IMR-90 (cell line): ENCODE measurements around the gene METTL22. TPM values are rescaled to one million over a fixed set of nuclear protein-coding genes. Genes with fewer than 3 reads are reported as not detected.

Experiments
- ATAC-seq: fragments of 200-7000 bp; cut with Tn5 transposase; 2 replicates; pipeline ENCODE4 v1.9.1; 2020; ENCODE audit warnings: low read depth, mild to moderate bottlenecking, moderate library complexity
- BruUV-seq: library from RNA; stranded (reverse); fragments of 400-500 nt; replicated peaks from 2 replicates; lab custom pipeline; 2021; lab: Mats Ljungman, UMichigan
- CTCF ChIA-PET: fragments of 300-600 bp; formaldehyde crosslinking; extraction: SDS; loops from one replicate; lab custom pipeline; 2021; ENCODE audit warnings: antibody characterized with exemption; lab: Yijun Ruan, JAX
- POLR2A ChIA-PET: fragments of 300-600 bp; sonication (Branson Sonifier 250); formaldehyde crosslinking; loops from one replicate; lab custom pipeline; 2022; ENCODE audit warnings: antibody characterized with exemption; ENCODE audit not compliant: unreplicated experiment; lab: Charles Lee
- DNase-seq: peaks from one replicate; pipeline ENCODE4 v3.0.0; 2013
- H2AFZ ChIP-seq: replicated peaks from 2 replicates; pipeline ENCODE3; 2013; ENCODE audit warnings: low read length, mild to moderate bottlenecking; ENCODE audit not compliant: poor library complexity
- H2AK5ac ChIP-seq: 2 replicates; pipeline ENCODE4 v1.6.1; 2013; ENCODE audit warnings: low read depth, low read length, inconsistent platforms
- H2AK9ac ChIP-seq: replicated peaks from 2 replicates; pipeline ENCODE3; 2013; ENCODE audit warnings: mild to moderate bottlenecking, low read depth, low read length, moderate library complexity; ENCODE audit not compliant: poor library complexity
- H2BK120ac ChIP-seq: 2 replicates; pipeline ENCODE4 v1.6.1; 2013; ENCODE audit warnings: low read depth, low read length, inconsistent platforms
- H2BK15ac ChIP-seq: 3 replicates; pipeline ENCODE4 v1.6.1; 2013; ENCODE audit warnings: low read depth, low read length, inconsistent platforms
- H2BK20ac ChIP-seq: 2 replicates; pipeline ENCODE4 v1.6.1; 2013; ENCODE audit warnings: low read depth, mild to moderate bottlenecking, inconsistent platforms, low read length, moderate library complexity
- H2BK5ac ChIP-seq: 2 replicates; pipeline ENCODE4 v1.6.1; 2013; ENCODE audit warnings: mild to moderate bottlenecking, low read depth, low read length, inconsistent platforms; ENCODE audit not compliant: poor library complexity, severe bottlenecking
- H3K14ac ChIP-seq: replicated peaks from 2 replicates; pipeline ENCODE4 v1.6.1; 2013; ENCODE audit warnings: low read depth, low read length, inconsistent platforms
- H3K18ac ChIP-seq: 2 replicates; pipeline ENCODE4 v1.6.1; 2013; ENCODE audit warnings: low read depth, low read length, control low read depth
- H3K23ac ChIP-seq: 2 replicates; pipeline ENCODE4 v1.6.1; 2013; ENCODE audit warnings: low read depth, low read length, inconsistent platforms
- H3K27ac ChIP-seq: 2 replicates; pipeline ENCODE4 v1.5.1; 2013; ENCODE audit warnings: mild to moderate bottlenecking, control low read depth, low read length; ENCODE audit not compliant: insufficient read depth
- H3K27me3 ChIP-seq: 2 replicates; pipeline ENCODE4 v1.6.1; 2013; ENCODE audit warnings: low read length; ENCODE audit not compliant: control insufficient read depth, insufficient read depth
- H3K36me3 ChIP-seq: 2 replicates; pipeline ENCODE4 v1.6.1; 2013; ENCODE audit warnings: low read length, mixed read lengths; ENCODE audit not compliant: control insufficient read depth, insufficient read depth
- H3K4ac ChIP-seq: 2 replicates; pipeline ENCODE4 v1.6.1; 2013; ENCODE audit warnings: low read depth, low read length, inconsistent platforms
- H3K4me1 ChIP-seq: 2 replicates; pipeline ENCODE4 v1.6.1; 2013; ENCODE audit warnings: low read length, mixed read lengths; ENCODE audit not compliant: control insufficient read depth, insufficient read depth
- H3K4me2 ChIP-seq: 2 replicates; pipeline ENCODE4 v1.6.1; 2013; ENCODE audit warnings: low read depth, mild to moderate bottlenecking, control low read depth, low read length, moderate library complexity
- H3K4me3 ChIP-seq: 2 replicates; pipeline ENCODE4 v1.5.1; 2013; ENCODE audit warnings: low read depth, mild to moderate bottlenecking, control low read depth, low read length, moderate library complexity; ENCODE audit not compliant: insufficient read depth
- H3K56ac ChIP-seq: 2 replicates; pipeline ENCODE4 v1.6.1; 2013; ENCODE audit warnings: low read length, inconsistent platforms; ENCODE audit not compliant: insufficient read depth; ENCODE audit errors: extremely low read depth
- H3K79me1 ChIP-seq, 2 experiments: 2 replicates each; pipeline ENCODE4 v1.6.1; 2013; ENCODE audit warnings: low read length in 2 of 2, inconsistent platforms in 1 of 2, low read depth in 1 of 2
- H3K9ac ChIP-seq: 2 replicates; pipeline ENCODE4 v1.6.1; 2013; ENCODE audit warnings: low read depth, low read length, control low read depth
- H3K9me1 ChIP-seq: 2 replicates; pipeline ENCODE4 v1.6.1; 2013; ENCODE audit warnings: low read length, inconsistent platforms; ENCODE audit not compliant: insufficient read depth
- H3K9me3 ChIP-seq: 2 replicates; pipeline ENCODE4 v1.6.1; 2013; ENCODE audit warnings: low read length; ENCODE audit not compliant: control insufficient read depth, insufficient read depth
- H4K20me1 ChIP-seq: 2 replicates; pipeline ENCODE4 v1.6.1; 2013; ENCODE audit warnings: low read length, inconsistent platforms; ENCODE audit not compliant: insufficient read depth
- H4K5ac ChIP-seq: 2 replicates; pipeline ENCODE4 v1.6.1; 2013; ENCODE audit warnings: mild to moderate bottlenecking, low read depth, low read length, control low read depth
- H4K8ac ChIP-seq, 2 experiments: 2 replicates each; pipeline ENCODE4 v1.6.1; 2013; ENCODE audit warnings: low read depth in 2 of 2, low read length in 2 of 2, control low read depth in 1 of 2, inconsistent platforms in 1 of 2
- H4K91ac ChIP-seq: 2 replicates; pipeline ENCODE4 v1.6.1; 2013; ENCODE audit warnings: low read depth, low read length, inconsistent platforms; ENCODE audit not compliant: insufficient read depth
- BHLHE40 ChIP-seq: fragments of 150-350 bp; IDR thresholded peaks from 2 replicates; pipeline ENCODE4 v1.6.1; 2016; ENCODE audit warnings: mild to moderate bottlenecking, low read depth, low read length
- CEBPB ChIP-seq: IDR thresholded peaks from 2 replicates; pipeline ENCODE4 v1.6.1; 2012; ENCODE audit warnings: low read depth, low read length, improper control_type of control experiment
- CHD1 ChIP-seq: IDR thresholded peaks from 2 replicates; pipeline ENCODE4 v1.6.1; 2012; ENCODE audit warnings: low read depth, low read length, improper control_type of control experiment
- CTCF ChIP-seq: conservative IDR thresholded peaks from 2 replicates; pipeline ENCODE4 v1.5.1; 2012; ENCODE audit warnings: mild to moderate bottlenecking, low read depth, low read length, improper control_type of control experiment
- ELK1 ChIP-seq: fragments of 150-350 bp; IDR thresholded peaks from 2 replicates; pipeline ENCODE4 v1.6.1; 2016; ENCODE audit warnings: low read depth, mild to moderate bottlenecking, low read length, moderate library complexity, borderline replicate concordance
- FOS ChIP-seq: fragments of 150-350 bp; IDR thresholded peaks from 2 replicates; pipeline ENCODE4 v1.6.1; 2016; ENCODE audit warnings: low read depth, low read length
- MAFK ChIP-seq: IDR thresholded peaks from 2 replicates; pipeline ENCODE4 v1.6.1; 2012; ENCODE audit warnings: low read depth, low read length, improper control_type of control experiment
- MAZ ChIP-seq: IDR thresholded peaks from 2 replicates; pipeline ENCODE4 v1.6.1; 2012; ENCODE audit warnings: low read depth, mild to moderate bottlenecking, low read length, improper control_type of control experiment, moderate library complexity, borderline replicate concordance
- MXI1 ChIP-seq: IDR thresholded peaks from 2 replicates; pipeline ENCODE4 v1.6.1; 2012; ENCODE audit warnings: low read depth, mild to moderate bottlenecking, low read length, moderate library complexity, borderline replicate concordance
- NFE2L2 ChIP-seq: fragments of 150-350 bp; IDR thresholded peaks from 2 replicates; pipeline ENCODE4 v1.6.1; 2016; ENCODE audit warnings: low read depth, mild to moderate bottlenecking, low read length
- POLR2A ChIP-seq: IDR thresholded peaks from 2 replicates; pipeline ENCODE4 v1.6.1; 2012; ENCODE audit warnings: mild to moderate bottlenecking, low read depth, low read length
- RAD21 ChIP-seq: IDR thresholded peaks from 2 replicates; pipeline ENCODE4 v1.6.1; 2012; ENCODE audit warnings: low read length, improper control_type of control experiment
- RCOR1 ChIP-seq: IDR thresholded peaks from 2 replicates; pipeline ENCODE4 v1.6.1; 2012; ENCODE audit warnings: mild to moderate bottlenecking, low read length, improper control_type of control experiment; ENCODE audit not compliant: insufficient replicate concordance
- RFX5 ChIP-seq: IDR thresholded peaks from 2 replicates; pipeline ENCODE4 v1.8.0; 2012; ENCODE audit warnings: low read depth, mild to moderate bottlenecking, low read length, moderate library complexity
- SMC3 ChIP-seq: fragments of 150-350 bp; IDR thresholded peaks from 2 replicates; pipeline ENCODE4 v1.6.1; 2016; ENCODE audit warnings: low read depth, mild to moderate bottlenecking, antibody characterized with exemption, low read length, moderate library complexity
- USF2 ChIP-seq: fragments of 150-350 bp; IDR thresholded peaks from 2 replicates; pipeline ENCODE4 v1.6.1; 2017; ENCODE audit warnings: mild to moderate bottlenecking, antibody characterized with exemption, low read length, low read depth
- WGBS, 2 experiments: methylation state at CpG; one replicate each; pipeline versions ENCODE4 v1.1.5 to v1.1.7; 2013; ENCODE audit warnings: missing lambda C conversion rate in 2 of 2; ENCODE audit not compliant: insufficient read length in 1 of 2; ENCODE audit errors: extremely low coverage in 2 of 2; 5-methylcytosine and 5-hydroxymethylcytosine counted together
- dilution Hi-C: fragments of 300-500 bp; cut with HindIII; formaldehyde crosslinking; loops from one replicate; pipeline ENCODE4 v1.14.3; 2018; ENCODE audit warnings: low sequenced_read_pairs; ENCODE audit not compliant: unreplicated experiment
- in situ Hi-C: fragments of 300-500 bp; cut with MboI; formaldehyde crosslinking; loops from 3 replicates; pipeline ENCODE4 v1.14.3; 2019; ENCODE audit warnings: low sequenced_read_pairs, inconsistent platforms, mixed read lengths
- intact Hi-C: fragments of 100-400 bp; cut with micrococcal nuclease; formaldehyde crosslinking; loops from 2 replicates; pipeline ENCODE4 v1.10.0; 2022
- polyA plus RNA-seq, 3 experiments: library from polyadenylated mRNA; depleted of rRNA; stranded (reverse); fragments of >200 nt; gene quantifications; 2 replicates each; pipeline ENCODE4 v1.2.3, GENCODE V29; 2012; ENCODE audit warnings: low replicate concordance in 1 of 3
- total RNA-seq: library from RNA; depleted of rRNA; stranded (reverse); fragments of >200 nt; gene quantifications from 2 replicates; pipeline ENCODE4 v1.2.3, GENCODE V29; 2012

The METTL22 gene
- total and polyA plus RNA-seq, 2 of the 4 experiments (the other 2 are of a cell fraction) = 27.2 to 51.2 TPM

GRCh38 chr16:8611886-8612600 is 9.5 kb upstream of the METTL22 start:
- ChIA-PET POLR2A (no interaction called here), CTCF (no interaction called here)
- Histone ChIP-seq H3K56ac (no peak overlapping the region), H3K9me3 (no peaks in the 10 kb centered on the region), H4K20me1 (no peaks in the 10 kb centered on the region), H3K27me3 (peaks cover 4% of the 10 kb centered on the region), H3K18ac (no peak overlapping the region), H3K9me1 (no peaks in the 10 kb centered on the region), H3K4me1 (no peaks in the 10 kb centered on the region; the same call in 1 of the 2 replicates), H4K8ac (no peak overlapping the region), H3K79me1 (no peaks in the 10 kb centered on the region), H3K14ac (no peak overlapping the region), H2BK5ac (no peak overlapping the region), H3K23ac (no peak overlapping the region), H3K36me3 (no peaks in the 10 kb centered on the region), H4K91ac (no peak overlapping the region), H2BK15ac (no peak overlapping the region), H3K4me2 (no peak overlapping the region), H3K27ac (no peak overlapping the region), H3K4ac (no peak overlapping the region), H2AK9ac (no peak overlapping the region), H2AFZ (no peak overlapping the region), H2BK120ac (no peak overlapping the region), H4K5ac (no peak overlapping the region), H2AK5ac (no peak overlapping the region), H3K9ac (no peak overlapping the region), H3K4me3 (no peak overlapping the region), H2BK20ac (no peak overlapping the region)
- dilution Hi-C loops = no loop called here
- no peak for TF ChIP-seq MAZ
- no peak for TF ChIP-seq CEBPB
- TF ChIP-seq POLR2A = no peak
- no peak for TF ChIP-seq SMC3
- TF ChIP-seq RAD21 = no peak
- no peak for TF ChIP-seq USF2
- TF ChIP-seq CTCF = no peak
- TF ChIP-seq ELK1 = no peak
- TF ChIP-seq NFE2L2 = no peak
- TF ChIP-seq FOS = no peak
- no peak for TF ChIP-seq BHLHE40
- no peak for TF ChIP-seq MAFK
- no peak for TF ChIP-seq RFX5
- no peak for TF ChIP-seq RCOR1
- no peak for TF ChIP-seq MXI1
- no peak for TF ChIP-seq CHD1
- DNase-seq = peak; percentile 19
- no CpG with 5 or more reads among the region's 1 CpG for WGBS, 2 experiments
- intact Hi-C loops = no loop called here
- in situ Hi-C loops = no loop called here
- BruUV-seq = no TSS peak
- peak; percentile 65 for ATAC-seq
